ENCODE data around the gene TMEM117.

DNA sequence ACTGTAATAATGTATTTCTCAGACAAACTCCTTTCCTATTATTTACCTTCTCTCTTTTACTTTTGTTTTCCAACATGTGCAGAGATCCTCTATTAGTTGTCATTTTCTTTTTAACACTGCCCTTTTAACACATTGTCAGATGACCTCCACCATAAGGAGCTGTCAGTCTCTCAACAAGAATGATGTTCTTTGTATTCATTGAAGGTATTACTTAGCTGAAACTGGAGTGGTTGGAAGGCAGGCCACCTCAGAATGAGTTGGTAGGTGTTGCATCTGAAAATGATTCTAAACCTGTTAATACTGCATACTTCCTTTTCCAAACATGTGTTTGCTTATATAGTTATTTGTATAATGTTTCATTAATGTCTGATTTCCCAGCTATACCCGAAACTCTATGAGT is 16.9 kb downstream of the TMEM117 start:
- TF ChIP-seq, protein P1, sequence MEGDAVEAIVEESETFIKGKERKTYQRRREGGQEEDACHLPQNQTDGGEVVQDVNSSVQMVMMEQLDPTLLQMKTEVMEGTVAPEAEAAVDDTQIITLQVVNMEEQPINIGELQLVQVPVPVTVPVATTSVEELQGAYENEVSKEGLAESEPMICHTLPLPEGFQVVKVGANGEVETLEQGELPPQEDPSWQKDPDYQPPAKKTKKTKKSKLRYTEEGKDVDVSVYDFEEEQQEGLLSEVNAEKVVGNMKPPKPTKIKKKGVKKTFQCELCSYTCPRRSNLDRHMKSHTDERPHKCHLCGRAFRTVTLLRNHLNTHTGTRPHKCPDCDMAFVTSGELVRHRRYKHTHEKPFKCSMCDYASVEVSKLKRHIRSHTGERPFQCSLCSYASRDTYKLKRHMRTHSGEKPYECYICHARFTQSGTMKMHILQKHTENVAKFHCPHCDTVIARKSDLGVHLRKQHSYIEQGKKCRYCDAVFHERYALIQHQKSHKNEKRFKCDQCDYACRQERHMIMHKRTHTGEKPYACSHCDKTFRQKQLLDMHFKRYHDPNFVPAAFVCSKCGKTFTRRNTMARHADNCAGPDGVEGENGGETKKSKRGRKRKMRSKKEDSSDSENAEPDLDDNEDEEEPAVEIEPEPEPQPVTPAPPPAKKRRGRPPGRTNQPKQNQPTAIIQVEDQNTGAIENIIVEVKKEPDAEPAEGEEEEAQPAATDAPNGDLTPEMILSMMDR (conservative IDR thresholded peaks at IDR 0.05; ENCODE audit: low read depth, low read length), result no peak
- TF ChIP-seq EZH2 (IDR thresholded peaks at IDR 0.05; ENCODE audit: borderline replicate concordance, low read depth, low read length, poor library complexity, severe bottlenecking), result no peak

Data from A673 (cell line).